ENCODE data around the gene FBXO34.

FBXO34 gene

GRCh38 chr14:55297611-55298499, 26.6 kb downstream of the FBXO34 start:
- Histone ChIP-seq H3K4me1 (ENCODE audit: control insufficient read depth, low read depth, low read length) (peaks cover 8% of the 10 kb centered on the region), H3K18ac (ENCODE audit: low read length) (no peak overlapping the region), H3K4ac (ENCODE audit: low read depth, low read length) (no peak overlapping the region), H3K36me3 (ENCODE audit: control insufficient read depth, insufficient read depth, low read length) (no peaks in the 10 kb centered on the region), H4K8ac (ENCODE audit: low read depth, low read length) (no peak overlapping the region), H3K56ac (ENCODE audit: low read length) (no peak overlapping the region), H3K27ac (ENCODE audit: low read depth, low read length) (no peak overlapping the region), H2BK5ac (ENCODE audit: low read length) (no peak overlapping the region), H3K4me3 (ENCODE audit: low read length) (no peak overlapping the region), H3K79me2 (ENCODE audit: control insufficient read depth, insufficient read depth, low read length) (peaks cover 14% of the 10 kb centered on the region), H3K9ac (ENCODE audit: low read length) (no peak overlapping the region), H3K23ac (ENCODE audit: low read length) (no peak overlapping the region), H2BK120ac (ENCODE audit: low read depth, low read length) (no peak overlapping the region), H4K5ac (ENCODE audit: low read length) (no peak overlapping the region), H3K79me1 (ENCODE audit: low read length) (peaks cover 8% of the 10 kb centered on the region), H2BK15ac (replicated peaks; ENCODE audit: low read depth) (no peak overlapping the region), H2AK5ac (ENCODE audit: low read length) (no peak overlapping the region), H3K4me2 (ENCODE audit: low read length) (no peak overlapping the region), H3K27me3 (ENCODE audit: insufficient read depth, low read length, poor library complexity) (no peaks in the 10 kb centered on the region)
- WGBS (ENCODE audit: extremely low coverage, insufficient coverage, low lambda C conversion rate), result no CpG with 5 or more reads among the region's 6 CpGs
- no peak for DNase-seq

DNA sequence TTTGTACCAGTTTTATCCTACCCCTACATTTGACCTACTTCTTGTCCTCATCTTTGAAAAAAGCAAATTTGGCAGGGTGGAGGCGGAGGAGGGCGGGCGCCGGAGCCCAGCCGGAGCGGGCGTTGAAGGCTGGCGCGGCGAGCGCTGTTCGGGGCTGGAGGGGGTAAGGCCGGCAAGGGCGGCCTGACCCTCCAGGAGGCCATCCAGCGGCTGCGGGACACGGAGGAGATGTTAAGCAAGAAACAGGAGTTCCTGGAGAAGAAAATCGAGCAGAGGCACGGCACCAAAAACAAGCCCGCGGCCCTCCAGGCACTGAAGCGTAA, 27.2 kb downstream of the FBXO34 start:
- no peak overlapping the region for H2BK15ac ChIP-seq (replicated peaks; ENCODE audit: low read depth)
- WGBS (ENCODE audit: extremely low coverage, insufficient coverage, low lambda C conversion rate), result no CpG with 5 or more reads among the region's 22 CpGs
- peaks cover 9% of the 10 kb centered on the region for H3K4me1 ChIP-seq (ENCODE audit: control insufficient read depth, low read depth, low read length)

DNA sequence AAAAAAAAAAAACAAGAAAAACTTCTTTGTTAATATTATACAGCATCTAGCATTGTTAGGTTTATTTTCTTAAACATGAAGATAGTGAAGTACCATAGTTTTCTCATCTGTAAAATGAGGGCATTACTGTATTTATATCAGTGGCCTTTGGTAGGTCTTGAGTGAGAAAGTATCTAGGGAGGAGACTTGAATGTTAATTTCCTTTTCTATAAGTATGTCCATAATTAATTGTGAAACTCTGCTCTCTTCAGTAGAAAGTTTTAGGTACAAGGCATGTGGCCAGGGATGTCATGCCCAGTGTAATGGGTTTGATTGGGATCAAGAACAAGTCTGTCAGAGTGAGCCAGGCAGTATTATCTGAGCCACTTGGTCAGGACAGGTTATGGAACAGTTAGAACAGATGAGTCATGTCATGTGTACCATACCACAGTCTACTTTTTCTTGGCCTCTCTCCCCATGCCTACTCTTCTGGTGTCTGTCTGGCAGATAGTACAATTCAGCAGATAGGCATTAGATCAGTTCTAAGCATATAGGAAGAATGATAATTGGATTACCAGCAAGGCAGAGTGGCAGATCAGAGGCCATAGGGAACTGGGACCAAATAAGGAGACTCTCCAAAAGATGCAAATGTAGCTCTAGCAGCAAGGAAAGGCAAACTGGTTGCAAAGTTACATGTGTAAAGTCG, 30.4 kb downstream of the FBXO34 start:
- no CpG with 5 or more reads among the region's 1 CpG for WGBS (ENCODE audit: extremely low coverage, insufficient coverage, low lambda C conversion rate)
- peaks cover 9% of the 10 kb centered on the region for H3K4me1 ChIP-seq (ENCODE audit: control insufficient read depth, low read depth, low read length)
- H3K27me3 ChIP-seq (ENCODE audit: insufficient read depth, low read length, poor library complexity), result no peaks in the 10 kb centered on the region
- H2BK5ac ChIP-seq (ENCODE audit: low read length), result no peak overlapping the region
- H3K79me1 ChIP-seq (ENCODE audit: low read length), result peaks cover 14% of the 10 kb centered on the region
- H3K56ac ChIP-seq (ENCODE audit: low read length), result no peak overlapping the region
- H3K9ac ChIP-seq (ENCODE audit: low read length), result no peak overlapping the region
- peak; percentile 29 for DNase-seq
- no peak overlapping the region for H4K8ac ChIP-seq (ENCODE audit: low read depth, low read length)
- peak overlapping the region; percentile 23 for H3K27ac ChIP-seq (ENCODE audit: low read depth, low read length)
- H3K79me2 ChIP-seq (ENCODE audit: control insufficient read depth, insufficient read depth, low read length), result peaks cover 19% of the 10 kb centered on the region
- H4K5ac ChIP-seq (ENCODE audit: low read length), result no peak overlapping the region
- H2BK120ac ChIP-seq (ENCODE audit: low read depth, low read length), result no peak overlapping the region
- no peak overlapping the region for H3K18ac ChIP-seq (ENCODE audit: low read length)
- H3K4me2 ChIP-seq (ENCODE audit: low read length), result no peak overlapping the region
- H3K36me3 ChIP-seq (ENCODE audit: control insufficient read depth, insufficient read depth, low read length), result no peaks in the 10 kb centered on the region
- peak overlapping the region; percentile 29 for H3K23ac ChIP-seq (ENCODE audit: low read length)
- H3K4ac ChIP-seq (ENCODE audit: low read depth, low read length), result no peak overlapping the region
- no peak overlapping the region for H3K4me3 ChIP-seq (ENCODE audit: low read length)
- peak overlapping the region; percentile 67 for H2AK5ac ChIP-seq (ENCODE audit: low read length)
- no peak overlapping the region for H2BK15ac ChIP-seq (replicated peaks; ENCODE audit: low read depth)

More for the DNA sequence above, 27.2 kb downstream of the FBXO34 start:
- Histone ChIP-seq H2BK5ac (ENCODE audit: low read length) (no peak overlapping the region), H4K5ac (ENCODE audit: low read length) (no peak overlapping the region), H3K18ac (ENCODE audit: low read length) (no peak overlapping the region), H2BK120ac (ENCODE audit: low read depth, low read length) (no peak overlapping the region), H3K9ac (ENCODE audit: low read length) (no peak overlapping the region), H3K4me3 (ENCODE audit: low read length) (no peak overlapping the region), H4K8ac (ENCODE audit: low read depth, low read length) (no peak overlapping the region), H3K27me3 (ENCODE audit: insufficient read depth, low read length, poor library complexity) (no peaks in the 10 kb centered on the region), H3K27ac (ENCODE audit: low read depth, low read length) (no peak overlapping the region), H3K4ac (ENCODE audit: low read depth, low read length) (no peak overlapping the region), H3K79me1 (ENCODE audit: low read length) (peaks cover 10% of the 10 kb centered on the region), H3K23ac (ENCODE audit: low read length) (no peak overlapping the region), H3K56ac (ENCODE audit: low read length) (no peak overlapping the region), H3K4me2 (ENCODE audit: low read length) (no peak overlapping the region), H2AK5ac (ENCODE audit: low read length) (no peak overlapping the region), H3K36me3 (ENCODE audit: control insufficient read depth, insufficient read depth, low read length) (no peaks in the 10 kb centered on the region), H3K79me2 (ENCODE audit: control insufficient read depth, insufficient read depth, low read length) (peaks cover 14% of the 10 kb centered on the region)
- no peak for DNase-seq

GRCh38 chr14:55302367-55303124, 31.3 kb downstream of the FBXO34 start:
- H2BK120ac ChIP-seq (ENCODE audit: low read depth, low read length), result no peak overlapping the region
- H3K4me1 ChIP-seq (ENCODE audit: control insufficient read depth, low read depth, low read length), result peaks cover 12% of the 10 kb centered on the region
- H3K4me3 ChIP-seq (ENCODE audit: low read length), result no peak overlapping the region
- no peak overlapping the region for H3K4ac ChIP-seq (ENCODE audit: low read depth, low read length)
- H2BK5ac ChIP-seq (ENCODE audit: low read length), result no peak overlapping the region
- H3K18ac ChIP-seq (ENCODE audit: low read length), result no peak overlapping the region
- no peak overlapping the region for H4K5ac ChIP-seq (ENCODE audit: low read length)
- WGBS (ENCODE audit: extremely low coverage, insufficient coverage, low lambda C conversion rate), result no CpG with 5 or more reads among the region's 5 CpGs
- peak; percentile 37 for DNase-seq
- no peaks in the 10 kb centered on the region for H3K36me3 ChIP-seq (ENCODE audit: control insufficient read depth, insufficient read depth, low read length)
- no peak overlapping the region for H2AK5ac ChIP-seq (ENCODE audit: low read length)
- no peak overlapping the region for H4K8ac ChIP-seq (ENCODE audit: low read depth, low read length)
- H3K23ac ChIP-seq (ENCODE audit: low read length), result no peak overlapping the region
- H3K79me2 ChIP-seq (ENCODE audit: control insufficient read depth, insufficient read depth, low read length), result peaks cover 19% of the 10 kb centered on the region
- no peak overlapping the region for H3K9ac ChIP-seq (ENCODE audit: low read length)
- H3K27me3 ChIP-seq (ENCODE audit: insufficient read depth, low read length, poor library complexity), result no peaks in the 10 kb centered on the region
- H3K79me1 ChIP-seq (ENCODE audit: low read length), result peaks cover 14% of the 10 kb centered on the region
- no peak overlapping the region for H3K27ac ChIP-seq (ENCODE audit: low read depth, low read length)
- no peak overlapping the region for H3K56ac ChIP-seq (ENCODE audit: low read length)
- H3K4me2 ChIP-seq (ENCODE audit: low read length), result no peak overlapping the region
- no peak overlapping the region for H2BK15ac ChIP-seq (replicated peaks; ENCODE audit: low read depth)

DNA sequence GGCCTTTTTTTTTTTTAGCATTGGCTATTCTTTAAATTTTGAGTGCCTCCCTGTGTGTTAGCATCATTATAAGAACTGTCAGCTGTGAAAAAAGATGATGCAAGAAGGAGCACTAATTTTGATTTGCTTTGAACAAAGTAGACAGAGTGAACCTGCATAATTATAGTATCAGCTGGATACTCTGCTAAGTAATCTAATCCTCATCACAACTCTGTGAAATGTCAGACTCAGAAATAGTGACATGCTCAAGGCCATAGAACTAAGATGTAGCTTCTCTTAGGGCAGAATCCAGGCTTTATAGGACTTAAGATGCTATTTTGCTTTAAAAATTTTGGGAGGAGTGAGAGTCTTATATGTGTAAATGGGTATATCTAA, 31.9 kb downstream of the FBXO34 start:
- Histone ChIP-seq H3K4me1 (ENCODE audit: control insufficient read depth, low read depth, low read length) (peaks cover 13% of the 10 kb centered on the region), H2AK5ac (ENCODE audit: low read length) (no peak overlapping the region), H3K4me2 (ENCODE audit: low read length) (no peak overlapping the region), H4K8ac (ENCODE audit: low read depth, low read length) (no peak overlapping the region), H3K9ac (ENCODE audit: low read length) (no peak overlapping the region), H2BK15ac (replicated peaks; ENCODE audit: low read depth) (no peak overlapping the region), H3K56ac (ENCODE audit: low read length) (no peak overlapping the region), H3K36me3 (ENCODE audit: control insufficient read depth, insufficient read depth, low read length) (no peaks in the 10 kb centered on the region), H3K23ac (ENCODE audit: low read length) (no peak overlapping the region), H4K5ac (ENCODE audit: low read length) (no peak overlapping the region), H2BK120ac (ENCODE audit: low read depth, low read length) (no peak overlapping the region), H3K79me1 (ENCODE audit: low read length) (peaks cover 15% of the 10 kb centered on the region), H2BK5ac (ENCODE audit: low read length) (no peak overlapping the region), H3K79me2 (ENCODE audit: control insufficient read depth, insufficient read depth, low read length) (peaks cover 19% of the 10 kb centered on the region), H3K27ac (ENCODE audit: low read depth, low read length) (no peak overlapping the region), H3K4ac (ENCODE audit: low read depth, low read length) (no peak overlapping the region), H3K18ac (ENCODE audit: low read length) (no peak overlapping the region), H3K4me3 (ENCODE audit: low read length) (no peak overlapping the region), H3K27me3 (ENCODE audit: insufficient read depth, low read length, poor library complexity) (no peaks in the 10 kb centered on the region)
- no peak for DNase-seq
